D721Med (cell line): ENCODE results near the gene LYPLAL1.

ENCODE experiments used
- DNase-seq: peaks from one replicate; pipeline ENCODE4 v3.0.0; 2011; ENCODE audit warnings: low spot score; ENCODE audit not compliant: insufficient read length
- FAIRE-seq: peaks from 2 replicates; lab custom pipeline; 2011; peaks lifted over from hg19 to GRCh38; lab: Jason Lieb, UNC
- TF ChIP-seq, protein P1 (sequence below): IDR thresholded peaks from 2 replicates; pipeline ENCODE4 v1.5.1; 2012; ENCODE audit warnings: mild to moderate bottlenecking, control low read depth; ENCODE audit not compliant: insufficient read depth; ENCODE audit errors: missing control alignments

The LYPLAL1 gene

DNA sequence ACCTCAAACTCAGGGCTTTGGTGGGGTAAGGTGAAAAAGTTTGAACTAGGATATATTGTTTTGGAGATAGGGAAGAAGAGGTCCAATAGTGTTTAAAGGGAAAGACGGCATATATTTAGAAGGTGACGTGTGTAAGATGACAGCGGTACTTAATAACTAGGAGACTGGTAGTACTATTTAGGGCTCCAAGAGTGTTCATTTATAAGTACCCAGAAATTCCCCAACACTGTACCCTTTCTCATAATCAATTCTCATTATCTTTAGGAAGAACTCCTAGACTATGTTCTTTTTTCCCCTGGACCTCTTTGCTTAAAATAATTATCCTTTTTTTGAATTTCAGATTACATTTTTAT, 1.5 kb downstream of the LYPLAL1 start:
- TF ChIP-seq, protein P1, sequence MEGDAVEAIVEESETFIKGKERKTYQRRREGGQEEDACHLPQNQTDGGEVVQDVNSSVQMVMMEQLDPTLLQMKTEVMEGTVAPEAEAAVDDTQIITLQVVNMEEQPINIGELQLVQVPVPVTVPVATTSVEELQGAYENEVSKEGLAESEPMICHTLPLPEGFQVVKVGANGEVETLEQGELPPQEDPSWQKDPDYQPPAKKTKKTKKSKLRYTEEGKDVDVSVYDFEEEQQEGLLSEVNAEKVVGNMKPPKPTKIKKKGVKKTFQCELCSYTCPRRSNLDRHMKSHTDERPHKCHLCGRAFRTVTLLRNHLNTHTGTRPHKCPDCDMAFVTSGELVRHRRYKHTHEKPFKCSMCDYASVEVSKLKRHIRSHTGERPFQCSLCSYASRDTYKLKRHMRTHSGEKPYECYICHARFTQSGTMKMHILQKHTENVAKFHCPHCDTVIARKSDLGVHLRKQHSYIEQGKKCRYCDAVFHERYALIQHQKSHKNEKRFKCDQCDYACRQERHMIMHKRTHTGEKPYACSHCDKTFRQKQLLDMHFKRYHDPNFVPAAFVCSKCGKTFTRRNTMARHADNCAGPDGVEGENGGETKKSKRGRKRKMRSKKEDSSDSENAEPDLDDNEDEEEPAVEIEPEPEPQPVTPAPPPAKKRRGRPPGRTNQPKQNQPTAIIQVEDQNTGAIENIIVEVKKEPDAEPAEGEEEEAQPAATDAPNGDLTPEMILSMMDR: no peak
- DNase-seq (no peak), FAIRE-seq (no peak)

DNA sequence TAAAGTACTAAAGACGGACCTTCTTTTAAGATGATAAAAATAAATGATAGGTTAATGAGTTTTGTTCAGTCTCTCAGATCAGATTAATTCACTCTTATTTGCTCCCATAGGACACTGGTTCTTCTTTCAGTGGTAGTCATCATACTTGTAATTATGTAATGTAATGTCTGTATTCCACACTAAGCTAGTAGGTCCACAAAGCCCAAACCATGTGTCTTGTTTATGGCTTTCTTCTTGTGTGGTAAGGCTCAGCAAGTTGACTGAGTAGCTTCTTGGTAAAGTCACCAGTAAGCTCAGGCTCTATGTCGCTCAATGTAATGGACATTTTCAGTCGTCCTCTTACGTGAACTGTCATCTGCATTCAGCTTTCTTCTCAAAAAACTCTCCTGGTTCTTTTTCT, 2.5 kb downstream of the LYPLAL1 start:
- DNase-seq (no peak), FAIRE-seq (no peak)
- TF ChIP-seq, protein P1: no peak

DNA sequence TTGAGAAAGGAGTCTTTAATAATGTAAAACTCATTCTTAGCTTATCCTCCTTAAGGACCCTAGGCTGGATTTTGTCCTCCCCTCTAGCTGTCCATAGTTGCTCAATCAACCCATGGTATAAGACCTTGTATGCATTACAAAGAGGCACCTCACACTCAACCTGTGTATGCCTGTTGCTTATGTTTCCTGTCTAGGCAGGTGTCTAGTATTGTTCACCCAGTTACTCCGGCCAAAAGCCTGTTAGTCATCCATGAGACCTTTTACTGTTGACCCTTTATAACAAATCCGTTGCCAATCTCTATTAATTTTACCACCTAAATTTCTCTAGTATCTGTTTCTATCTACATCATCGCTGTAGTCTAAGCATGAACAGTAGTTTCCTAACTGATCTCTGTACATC, 3.7 kb downstream of the LYPLAL1 start:
- DNase-seq: no peak
- TF ChIP-seq, protein P1: no peak
- FAIRE-seq: no peak

DNA sequence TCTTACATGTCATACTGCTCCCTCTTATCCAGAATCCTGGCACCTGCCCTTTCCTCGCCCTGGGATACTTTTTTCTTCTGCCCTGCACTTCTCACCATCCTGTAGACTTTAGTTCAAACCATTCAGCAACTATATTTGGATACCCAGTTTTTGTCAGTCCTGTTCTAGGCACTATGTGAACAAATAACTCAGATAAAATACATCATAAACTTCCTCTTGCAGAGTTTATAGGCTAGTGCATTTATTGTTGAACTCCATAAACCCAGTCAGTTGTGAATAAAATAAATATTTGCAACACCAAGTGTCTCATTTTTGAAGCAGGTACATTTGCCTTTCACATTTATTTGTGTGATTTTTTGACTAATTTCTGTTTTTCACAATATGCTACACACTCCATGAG, 4.3 kb downstream of the LYPLAL1 start:
- FAIRE-seq: no peak
- no peak for DNase-seq
- TF ChIP-seq, protein P1: no peak

DNA sequence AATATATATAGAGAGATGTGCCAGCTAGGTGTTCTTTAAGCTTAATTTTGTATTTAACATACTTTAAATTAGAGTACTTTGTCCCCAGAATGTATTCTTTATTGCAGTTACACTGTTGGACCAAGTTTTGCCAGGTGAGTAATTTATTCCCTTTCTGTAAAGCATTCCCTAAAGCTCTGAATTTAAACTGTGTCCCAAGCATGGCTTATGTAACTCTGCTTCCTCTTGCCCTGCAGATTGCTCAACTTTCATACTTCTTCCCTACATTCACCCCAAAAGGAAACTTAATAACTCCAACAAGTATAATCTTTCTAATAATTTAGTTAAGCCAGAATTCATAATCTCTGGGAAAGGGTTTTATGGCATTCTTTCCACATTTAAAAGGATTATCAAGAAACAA, 5.6 kb downstream of the LYPLAL1 start:
- DNase-seq (no peak), FAIRE-seq (no peak)
- TF ChIP-seq, protein P1: no peak

DNA sequence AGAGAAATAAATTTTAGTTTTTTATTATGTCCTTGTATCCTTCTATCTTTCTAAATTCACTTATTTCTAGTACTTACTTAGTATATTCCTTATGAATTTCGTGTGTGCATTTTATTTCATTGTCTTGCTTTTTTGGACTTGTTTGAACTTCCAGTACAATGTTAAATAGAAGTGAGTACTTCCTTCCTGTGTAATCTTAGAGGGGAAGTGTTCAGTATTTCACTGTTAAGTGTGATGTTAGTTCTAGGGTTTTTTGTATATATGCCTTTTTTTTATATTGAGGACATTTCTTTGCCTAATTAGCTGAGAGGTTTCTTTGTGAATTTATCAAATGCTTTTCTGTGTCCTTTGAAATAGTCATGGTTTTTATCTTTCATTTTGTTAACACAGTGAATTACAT, 10.7 kb downstream of the LYPLAL1 start:
- TF ChIP-seq, protein P1: no peak
- FAIRE-seq: peak; percentile 93
- no peak for DNase-seq

DNA sequence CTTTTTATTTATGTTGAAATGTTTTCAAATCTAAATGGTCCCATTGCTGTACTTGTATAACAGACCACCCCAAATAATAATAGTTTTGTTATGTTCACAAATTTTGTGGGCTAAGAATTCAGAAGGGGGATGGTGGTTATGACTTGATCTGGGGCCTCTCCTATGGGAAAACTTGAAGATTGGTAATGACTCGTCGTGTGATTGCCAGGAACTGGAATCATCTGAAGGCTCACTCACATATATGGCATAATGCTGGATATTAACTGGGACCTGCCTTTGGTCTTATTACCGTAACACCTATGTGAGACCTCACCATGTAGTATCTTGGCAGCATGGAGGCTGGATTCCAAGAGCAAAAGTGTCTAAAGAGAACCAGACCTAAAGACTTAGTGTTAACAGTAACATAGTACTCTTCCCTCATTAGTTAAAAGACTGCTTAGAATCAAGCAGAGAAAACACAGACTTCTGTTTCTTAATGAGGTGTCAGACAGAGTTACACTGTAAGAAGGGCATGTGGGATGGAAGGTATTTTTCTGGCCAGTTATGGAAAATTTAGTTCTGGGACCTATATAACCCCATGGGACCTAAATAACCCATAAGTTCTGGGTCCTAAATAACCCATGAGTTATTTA, 11.9 kb downstream of the LYPLAL1 start:
- FAIRE-seq: peak; percentile 64
- DNase-seq: no peak
- TF ChIP-seq, protein P1: no peak
